ENCODE measurements around the gene SMTNL2.

The SMTNL2 gene

DNA sequence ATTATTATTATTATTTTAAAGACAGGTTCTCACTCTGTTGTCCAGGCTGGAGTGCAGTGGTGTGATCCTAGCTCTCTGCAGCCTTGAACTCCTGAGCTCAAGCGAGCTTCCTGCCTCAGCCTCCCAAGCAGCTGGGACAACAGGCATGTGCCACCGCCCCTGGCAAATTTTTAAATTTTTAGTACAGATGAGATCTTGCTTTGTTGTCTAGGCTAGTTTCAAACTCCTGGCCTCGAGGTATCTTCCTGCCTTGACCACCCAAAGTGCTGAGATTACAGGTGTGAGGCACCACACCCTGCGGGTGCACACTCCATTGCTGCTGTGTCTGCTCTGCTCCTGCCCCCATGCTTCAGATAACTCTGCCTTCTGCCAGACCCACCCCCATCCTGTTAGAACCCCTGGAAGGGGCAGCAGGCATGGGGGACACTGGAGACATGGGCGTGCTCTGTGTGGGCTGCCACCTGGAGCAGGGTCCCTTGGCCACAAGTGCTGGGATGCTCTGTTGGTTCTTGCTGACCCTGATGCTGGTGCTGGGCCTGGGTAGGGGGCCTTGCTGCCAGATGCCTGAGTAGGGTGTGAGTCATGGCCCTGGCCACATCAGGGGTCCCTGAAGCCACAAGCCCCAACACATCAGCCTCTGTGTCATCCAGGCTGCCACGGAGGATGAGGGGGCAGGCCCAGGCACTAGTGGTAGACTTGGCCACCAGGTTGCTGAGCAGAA, 26.5 kb upstream of the SMTNL2 start:
- H3K36me3 ChIP-seq: peaks cover 14% of the 10 kb centered on the region
- no peak for TF ChIP-seq CTCF (IDR thresholded peaks at IDR 0.05; ENCODE audit: low read depth, low read length)
- no peak overlapping the region for H3K27ac ChIP-seq
- no peaks in the 10 kb centered on the region for H3K9me3 ChIP-seq (ENCODE audit: severe bottlenecking)
- no peak for DNase-seq
- H3K27me3 ChIP-seq (ENCODE audit: insufficient read depth, low read depth, severe bottlenecking): no peaks in the 10 kb centered on the region
- no peak overlapping the region for H3K4me3 ChIP-seq (ENCODE audit: low read depth, low read length)

DNA sequence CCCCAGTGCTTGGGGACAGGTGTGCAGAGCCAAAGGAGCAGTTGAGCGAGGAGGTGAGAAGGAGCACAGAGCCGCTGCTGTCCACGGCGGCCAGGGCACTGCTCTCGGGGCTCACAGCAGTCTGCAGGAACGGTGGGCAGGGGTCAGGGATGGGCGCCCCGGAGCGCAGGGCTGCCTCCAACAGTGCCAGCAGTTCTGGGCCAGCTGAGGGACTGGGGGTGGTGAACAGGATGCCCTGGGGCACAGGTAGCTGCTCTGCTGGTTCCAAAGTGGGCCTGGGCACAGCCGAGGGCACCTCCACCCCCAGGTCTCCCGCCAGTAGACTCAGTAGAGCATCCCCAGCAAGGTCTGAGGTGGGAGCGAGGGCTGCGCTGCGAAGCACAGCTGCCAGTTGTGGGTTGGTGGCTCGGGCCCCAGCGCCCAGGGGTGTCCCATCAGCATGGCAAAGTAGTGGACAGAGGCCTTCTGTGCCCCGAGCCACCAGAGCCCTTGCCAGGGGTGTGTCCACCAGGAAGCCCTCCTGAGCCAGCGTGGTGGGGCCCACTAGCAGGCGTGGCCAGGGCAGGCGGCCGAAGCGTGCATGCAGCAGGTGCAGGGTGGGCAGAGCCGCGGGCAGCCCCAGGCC, 25.9 kb upstream of the SMTNL2 start:
- Histone ChIP-seq H3K4me3 (ENCODE audit: low read depth, low read length) (no peak overlapping the region), H3K9me3 (ENCODE audit: severe bottlenecking) (no peaks in the 10 kb centered on the region), H3K27ac (no peak overlapping the region), H3K36me3 (peaks cover 7% of the 10 kb centered on the region), H3K27me3 (ENCODE audit: insufficient read depth, low read depth, severe bottlenecking) (no peaks in the 10 kb centered on the region)
- DNase-seq: no peak
- TF ChIP-seq CTCF (IDR thresholded peaks at IDR 0.05; ENCODE audit: low read depth, low read length): no peak

DNA sequence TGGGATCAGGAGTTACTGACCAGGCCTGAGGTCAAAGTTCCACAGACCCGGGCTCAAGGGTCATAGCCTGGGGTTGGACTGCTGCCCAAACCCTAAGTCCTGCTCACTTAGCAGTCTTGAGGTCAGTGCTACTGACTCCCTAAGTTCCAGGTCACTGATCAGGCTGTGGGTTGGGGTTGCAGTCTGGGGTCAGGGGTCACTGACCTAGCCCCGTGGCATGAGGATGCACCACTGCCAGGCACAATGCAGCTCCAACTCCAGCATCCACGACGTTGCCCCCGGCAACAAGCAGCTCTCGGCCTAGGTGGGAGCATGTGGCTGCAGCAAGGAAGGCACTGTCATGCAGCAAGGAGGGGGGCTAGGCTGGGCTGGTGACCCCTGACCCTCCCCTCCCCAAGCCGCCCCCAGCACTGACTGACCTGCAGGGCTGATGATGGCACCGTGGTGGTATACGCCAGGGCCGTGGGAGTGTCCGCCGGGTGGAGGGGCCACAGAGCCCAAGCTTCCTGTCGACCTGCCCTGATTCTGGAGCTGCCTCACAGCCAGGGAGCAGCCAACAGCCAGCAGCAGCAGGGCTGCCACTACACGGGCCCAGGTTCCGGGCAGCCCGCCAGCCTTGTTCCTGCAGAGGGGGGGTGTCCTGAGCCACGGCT, 25.1 kb upstream of the SMTNL2 start:
- no peak overlapping the region for H3K27ac ChIP-seq
- no peak for TF ChIP-seq CTCF (IDR thresholded peaks at IDR 0.05; ENCODE audit: low read depth, low read length)
- no peak for DNase-seq

GRCh38 chr17:4559966-4560365, 24.4 kb upstream of the SMTNL2 start:
- H3K27me3 ChIP-seq (ENCODE audit: insufficient read depth, low read depth, severe bottlenecking): no peaks in the 10 kb centered on the region
- H3K36me3 ChIP-seq: no peaks in the 10 kb centered on the region
- H3K9me3 ChIP-seq (ENCODE audit: severe bottlenecking): no peaks in the 10 kb centered on the region
- no peak overlapping the region for H3K4me3 ChIP-seq (ENCODE audit: low read depth, low read length)
- no peak for TF ChIP-seq CTCF (IDR thresholded peaks at IDR 0.05; ENCODE audit: low read depth, low read length)
- DNase-seq: no peak
- H3K27ac ChIP-seq: no peak overlapping the region

More for the DNA sequence above, 25.1 kb upstream of the SMTNL2 start:
- no peaks in the 10 kb centered on the region for H3K9me3 ChIP-seq (ENCODE audit: severe bottlenecking)
- H3K27me3 ChIP-seq (ENCODE audit: insufficient read depth, low read depth, severe bottlenecking): no peaks in the 10 kb centered on the region
- no peak overlapping the region for H3K4me3 ChIP-seq (ENCODE audit: low read depth, low read length)
- no peaks in the 10 kb centered on the region for H3K36me3 ChIP-seq

DNA sequence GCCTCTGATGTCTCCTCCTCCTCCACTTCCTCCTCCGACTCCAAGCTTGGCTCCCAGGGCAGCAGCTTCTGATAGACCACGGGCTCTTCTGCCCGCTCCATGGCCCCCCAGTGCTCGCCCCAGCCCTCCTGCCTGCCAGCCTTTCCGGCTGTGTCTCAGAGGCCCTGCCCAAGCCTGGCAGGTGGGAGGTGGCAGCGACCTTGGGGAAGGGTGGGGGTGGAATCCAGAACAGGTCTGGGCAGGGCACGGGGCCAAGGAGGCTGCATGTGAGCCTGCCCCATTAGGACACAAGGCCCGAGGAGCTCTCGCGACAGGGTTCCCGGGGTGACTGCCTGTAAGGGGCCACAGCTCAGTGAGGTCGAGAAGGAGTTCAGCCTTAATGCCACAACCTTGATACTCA, 23.9 kb upstream of the SMTNL2 start, which contains the start of gene GGT6:
TSS of gene GGT6 (minus strand) at position 157 of the 400 bp plus-strand sequence. CDS start at position 101, 56 bp downstream.
- H3K4me3 ChIP-seq (ENCODE audit: low read depth, low read length): no peak within 1 kb of the TSS
- H3K27ac ChIP-seq: no peak within 1 kb of the TSS
- no peak for TF ChIP-seq CTCF (IDR thresholded peaks at IDR 0.05; ENCODE audit: low read depth, low read length)

More for the DNA sequence above, 23.9 kb upstream of the SMTNL2 start, which contains the start of gene GGT6:
- no peak for DNase-seq
- no peaks in the 10 kb centered on the region for H3K36me3 ChIP-seq
- no peaks in the 10 kb centered on the region for H3K9me3 ChIP-seq (ENCODE audit: severe bottlenecking)
- no peaks in the 10 kb centered on the region for H3K27me3 ChIP-seq (ENCODE audit: insufficient read depth, low read depth, severe bottlenecking)

All from WERI-Rb-1 (cell line).